D341Med (cell line): ENCODE measurements around the gene NDRG2.
"Not testable (repeated sequence)": the region's sequence is repeated elsewhere in the genome, so short reads cannot be mapped to it uniquely, and the experiment has no call there.

Experiments used
- DNase-seq: peaks from one replicate; pipeline ENCODE4 v3.0.0; 2012; ENCODE audit warnings: low spot score

Gene NDRG2

DNA sequence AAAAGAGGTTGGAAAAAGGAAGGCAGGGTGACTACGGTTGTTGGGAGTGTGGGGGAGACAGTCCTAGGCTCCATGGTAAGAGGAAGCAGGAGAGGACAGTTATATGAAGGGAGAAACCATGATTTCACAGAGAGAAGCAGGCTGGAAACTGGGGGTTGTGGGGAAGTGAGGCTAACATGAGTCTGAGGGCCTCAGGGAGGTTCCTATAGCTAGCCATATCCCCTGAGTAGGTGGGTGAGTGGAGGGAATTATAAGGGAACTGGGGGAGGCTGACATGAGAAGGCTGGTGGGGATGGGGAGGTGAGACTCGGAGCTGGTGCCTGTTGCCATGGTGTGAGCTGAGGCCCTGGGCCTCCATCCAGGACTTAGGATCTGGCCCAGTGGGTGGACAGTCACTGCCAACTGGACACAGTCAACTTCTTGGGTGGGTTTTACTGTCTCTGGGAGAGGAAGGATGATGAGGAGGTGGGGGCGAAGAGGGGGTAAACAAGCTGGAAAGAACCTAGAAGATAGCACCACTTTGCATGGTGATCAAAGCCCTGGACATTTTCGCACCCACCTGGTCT is 8.4 kb upstream of the NDRG2 start:
- no peak for DNase-seq

DNA sequence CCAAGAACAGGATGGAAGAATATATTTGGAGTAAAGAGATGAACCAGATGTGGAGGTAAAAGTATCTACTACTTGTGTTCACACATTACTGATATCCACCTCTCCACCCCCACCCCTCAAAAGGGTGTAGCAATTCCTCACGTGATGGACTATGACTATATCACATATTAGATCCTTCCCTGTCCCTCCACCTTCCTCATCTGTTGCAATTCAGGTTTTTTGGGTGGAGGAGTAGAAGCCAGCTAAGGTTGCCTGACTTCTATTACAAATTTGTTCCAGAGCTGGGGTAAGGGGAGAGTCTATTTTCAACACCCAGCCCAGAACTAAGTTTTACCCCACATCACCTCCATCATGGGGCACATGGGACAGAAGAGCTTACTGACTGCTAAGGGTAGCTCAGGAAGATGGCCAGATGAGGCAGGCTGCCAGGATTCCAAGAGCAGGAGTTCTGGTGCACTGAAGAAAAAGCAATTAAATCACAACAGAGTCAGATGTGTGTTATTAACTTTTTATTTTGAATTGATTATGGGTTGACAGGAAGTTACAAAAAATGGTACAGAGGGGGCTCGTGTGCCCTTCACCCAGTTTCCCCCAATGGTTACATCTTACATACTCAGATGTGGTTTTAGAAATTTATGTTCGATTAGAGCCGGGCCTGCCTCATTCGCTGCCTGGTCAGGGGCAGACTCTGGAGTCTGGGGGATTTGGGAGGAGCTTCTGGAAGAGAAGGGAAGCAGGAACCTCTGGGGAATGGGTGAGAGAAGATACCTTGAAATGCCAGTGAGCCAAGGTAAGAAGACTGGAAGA is 7.7 kb upstream of the NDRG2 start:
- DNase-seq = no peak

DNA sequence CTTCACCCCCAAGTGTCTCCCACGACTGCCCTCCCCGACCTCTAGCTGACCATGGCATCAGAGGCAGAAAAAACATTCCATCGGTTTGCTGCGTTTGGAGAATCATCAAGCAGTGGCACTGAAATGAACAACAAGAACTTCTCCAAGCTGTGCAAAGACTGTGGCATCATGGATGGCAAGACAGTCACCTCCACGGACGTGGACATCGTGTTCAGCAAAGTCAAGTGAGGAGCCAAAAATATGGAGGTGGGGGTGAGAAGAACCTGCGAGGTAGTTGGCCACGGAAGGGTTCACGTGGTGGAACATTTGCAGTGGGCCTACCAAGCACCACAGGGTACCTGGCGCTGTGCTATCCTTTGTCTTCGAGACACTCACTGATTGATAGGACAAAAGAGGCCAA is 5.7 kb upstream of the NDRG2 start:
- no peak for DNase-seq

DNA sequence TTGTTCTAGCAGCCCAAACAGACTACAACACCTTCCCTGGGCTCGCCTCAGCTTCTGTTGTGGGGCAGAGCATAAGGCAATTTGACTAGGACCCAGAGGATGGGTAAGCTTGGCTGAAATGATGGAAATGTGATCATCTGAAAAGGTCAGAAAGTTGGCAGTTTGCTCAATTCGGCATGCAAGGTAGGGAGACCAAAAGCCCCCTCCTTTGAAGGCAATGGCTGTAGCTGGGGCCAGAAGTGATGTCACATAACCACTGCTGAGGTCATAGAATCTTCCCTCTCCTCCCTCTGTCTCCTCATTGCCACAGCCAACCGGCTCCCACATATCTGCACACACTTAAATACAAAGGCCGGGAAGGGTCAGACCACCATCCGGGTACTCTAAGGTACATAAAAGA is 5.1 kb upstream of the NDRG2 start, which contains the start of gene TPPP2:
Gene TPPP2 (plus strand): TSS at position 301 of the 400 bp plus-strand sequence. CDS start 365 bp downstream, outside the sequence.
- DNase-seq = no peak

DNA sequence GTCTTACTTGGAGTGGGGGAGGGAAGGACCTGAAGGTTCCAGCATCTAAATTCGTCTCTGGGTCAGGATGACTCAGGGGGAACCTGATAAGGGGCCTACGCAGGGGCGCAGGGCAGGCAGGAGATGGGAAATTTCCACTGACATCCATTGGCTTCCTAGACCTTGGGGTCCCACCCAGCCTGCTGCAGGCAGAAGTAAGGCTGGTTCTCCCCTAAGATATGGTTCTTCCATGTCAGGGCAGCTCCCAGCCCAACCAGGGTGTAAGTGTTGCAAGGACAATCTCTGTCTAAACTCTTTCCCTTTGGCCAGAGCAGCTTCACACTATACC is 2.1 kb upstream of the NDRG2 start:
- peak; percentile 24 for DNase-seq

DNA sequence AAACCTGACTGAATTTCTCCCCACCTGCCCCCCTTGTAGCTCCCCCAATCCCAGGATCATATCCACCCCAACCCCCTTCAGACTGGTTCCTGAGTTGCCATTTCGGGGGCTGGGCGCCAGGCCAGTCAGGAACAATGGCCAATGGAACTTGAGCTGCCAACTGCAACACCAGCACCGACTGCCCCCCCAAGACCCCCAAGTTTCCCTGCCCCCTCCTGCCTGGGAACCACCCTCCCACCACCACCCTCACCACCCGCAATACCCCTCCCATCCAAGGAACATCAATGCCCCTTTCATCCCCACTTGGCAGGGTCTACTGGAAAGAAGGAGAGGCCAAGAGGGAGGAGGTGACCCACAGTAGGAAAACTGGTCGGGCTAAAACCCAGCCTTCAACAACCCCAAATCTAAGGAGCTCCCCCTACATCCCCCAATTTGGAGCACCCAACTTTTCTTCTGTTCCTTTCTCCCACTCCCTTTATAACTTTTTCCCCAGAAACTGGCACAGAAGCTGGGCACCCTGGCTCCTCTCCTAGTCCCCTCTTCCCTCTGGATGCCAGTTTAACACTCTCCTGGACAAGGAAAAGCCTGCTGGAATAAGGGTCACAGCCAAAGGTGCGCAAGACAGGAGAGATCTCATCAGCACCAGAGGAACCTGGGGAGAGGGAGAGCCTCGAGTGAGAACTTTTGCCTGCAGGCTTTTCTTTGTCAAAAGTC is 1.6 kb upstream of the NDRG2 start:
- DNase-seq = peak; percentile 27

DNA sequence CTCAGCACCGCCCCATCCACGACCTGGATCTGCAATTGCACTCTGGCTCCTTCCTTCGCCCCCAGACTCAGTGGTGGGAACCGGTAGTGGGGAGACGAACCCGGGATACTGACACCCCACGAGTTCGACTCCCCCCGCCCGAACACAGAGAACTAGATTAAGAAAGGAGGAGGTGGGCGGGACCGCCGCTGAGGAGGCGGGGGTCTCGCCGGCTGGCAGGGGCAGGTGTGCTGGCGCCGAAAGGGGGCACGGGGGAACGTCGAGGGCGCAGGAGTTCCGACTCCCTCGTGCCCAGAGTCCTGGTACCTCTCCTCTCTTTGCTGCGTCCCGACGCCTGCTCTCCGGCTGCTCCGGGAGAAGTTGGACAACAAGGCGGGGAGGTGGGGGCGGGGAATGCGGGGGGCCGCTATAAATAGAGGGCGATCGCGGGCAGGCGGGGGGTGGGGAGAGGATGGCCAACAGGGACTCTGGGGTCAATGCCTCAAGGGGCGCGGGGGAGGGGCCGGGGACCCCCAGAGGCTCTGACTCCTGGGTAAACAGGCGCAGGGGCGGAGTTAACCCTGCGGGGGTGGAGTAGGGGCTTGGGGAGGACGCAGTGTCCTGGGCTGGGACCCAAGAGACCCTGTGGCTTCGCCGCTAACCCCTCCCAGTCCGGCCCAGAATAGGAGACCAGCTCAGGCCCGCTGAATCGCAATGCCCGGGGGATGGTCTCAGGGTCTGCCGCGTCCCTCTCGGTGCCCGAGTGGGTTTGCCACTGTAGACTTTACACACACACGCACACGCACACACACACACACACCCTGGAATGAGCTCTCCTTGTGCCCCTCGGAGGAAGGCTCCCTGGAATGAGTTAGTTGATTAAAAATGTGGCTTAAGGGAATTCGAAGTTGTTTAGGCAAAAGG is 761 bp upstream of the NDRG2 start:
- peak; percentile 51 for DNase-seq

DNA sequence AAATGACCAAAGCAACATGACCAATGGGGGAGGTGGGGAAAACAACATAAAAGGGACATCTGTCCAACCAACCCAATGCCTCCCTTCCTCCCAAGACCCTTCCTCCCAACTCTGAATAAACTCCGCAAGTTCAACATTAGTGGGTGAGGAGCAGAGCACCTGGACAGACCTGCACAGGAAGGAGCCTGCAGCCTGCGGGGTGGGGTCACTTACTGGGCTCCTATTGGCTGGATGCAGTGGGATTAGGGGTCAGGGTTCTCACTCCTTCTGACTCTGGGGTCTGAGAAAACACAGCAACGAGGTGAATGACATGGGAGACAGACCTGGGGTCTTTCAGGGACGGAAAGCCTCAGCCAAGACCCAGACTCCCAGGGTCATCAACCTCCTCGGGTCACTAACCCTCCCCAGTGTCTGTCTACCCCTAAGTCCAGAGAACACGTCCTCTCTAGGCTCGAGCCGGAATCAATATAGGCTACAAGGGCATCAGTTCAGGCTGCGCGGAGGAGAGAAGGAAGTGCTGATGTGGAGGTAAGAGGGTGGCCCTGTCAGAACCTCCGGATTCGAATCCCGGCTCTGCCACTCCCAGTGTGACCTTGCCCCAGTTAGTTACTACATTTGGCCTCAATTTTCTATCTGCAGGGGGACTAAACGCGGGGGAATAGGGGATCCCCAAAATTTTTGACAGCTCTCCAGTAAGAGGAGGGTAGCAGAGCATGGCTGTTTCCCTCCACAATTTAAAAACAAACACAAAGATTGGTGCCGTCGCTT is 860 bp downstream of the NDRG2 start:
- peak; percentile 18 for DNase-seq

DNA sequence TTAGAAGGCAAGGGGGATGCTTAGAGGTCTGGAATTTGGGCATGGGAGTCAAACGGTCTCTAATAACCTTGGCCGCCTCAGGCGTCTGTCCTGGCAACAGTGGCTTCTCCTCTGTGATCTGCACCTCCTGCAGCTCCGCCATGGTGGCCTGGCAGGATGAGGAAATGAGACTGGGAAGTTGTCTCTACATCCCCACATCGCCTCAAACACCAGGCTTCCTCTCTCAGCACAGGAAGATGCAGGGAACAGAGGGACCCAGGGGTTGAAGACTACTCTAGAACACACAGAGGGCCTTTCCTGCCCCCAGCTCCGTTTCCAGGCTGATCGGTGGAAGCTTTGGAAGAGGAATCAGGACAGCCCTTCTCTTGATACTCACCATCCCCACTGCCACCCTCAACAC is 1.7 kb downstream of the NDRG2 start:
- peak; percentile 21 for DNase-seq

DNA sequence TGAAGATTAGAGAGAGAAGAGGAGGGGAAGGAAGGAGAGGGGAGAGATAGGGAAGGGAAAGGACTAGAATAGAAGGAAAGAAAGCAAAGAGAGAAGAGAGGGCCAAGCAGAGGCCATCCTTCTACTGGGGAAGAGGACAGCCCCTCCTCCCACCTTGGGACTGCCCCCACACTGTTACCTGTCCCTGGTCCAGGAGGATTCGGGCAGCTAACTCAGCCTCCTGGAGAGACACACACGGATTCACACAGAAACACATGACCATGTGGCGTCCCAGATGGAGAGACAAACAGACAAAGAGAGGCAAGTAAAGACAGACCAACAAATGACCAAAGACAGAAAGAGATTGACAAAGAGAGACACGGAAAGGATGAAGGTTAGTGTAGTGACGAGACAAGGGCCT is 2.2 kb downstream of the NDRG2 start:
- DNase-seq = peak; percentile 6

DNA sequence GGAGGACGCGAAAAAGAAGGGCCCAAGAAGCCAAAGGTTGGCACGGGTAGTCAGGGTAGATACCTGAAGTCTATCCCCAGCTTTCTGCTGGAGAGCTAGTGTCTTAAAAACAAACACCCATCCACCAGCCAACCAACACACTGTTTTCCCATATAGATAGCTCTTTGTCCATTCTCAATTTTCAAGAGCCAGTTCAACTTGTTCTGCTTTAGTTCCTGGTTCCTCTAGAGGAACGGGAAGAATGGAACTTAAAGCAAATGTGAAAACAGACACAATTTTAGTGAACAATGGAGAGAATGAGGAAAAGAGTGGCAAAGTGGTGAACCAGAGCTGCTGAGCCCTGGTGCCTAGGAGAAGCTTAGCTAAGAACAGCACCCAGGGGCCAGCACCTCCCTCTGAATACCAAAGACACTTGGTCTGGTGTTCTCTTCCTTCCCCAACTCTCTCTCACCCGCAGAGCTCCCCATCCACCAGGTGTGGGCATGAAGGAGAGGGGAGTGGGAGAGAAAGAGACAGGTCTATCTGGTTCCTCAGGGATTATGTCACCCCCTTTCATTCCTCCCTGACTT is 3.8 kb downstream of the NDRG2 start:
- no peak for DNase-seq

DNA sequence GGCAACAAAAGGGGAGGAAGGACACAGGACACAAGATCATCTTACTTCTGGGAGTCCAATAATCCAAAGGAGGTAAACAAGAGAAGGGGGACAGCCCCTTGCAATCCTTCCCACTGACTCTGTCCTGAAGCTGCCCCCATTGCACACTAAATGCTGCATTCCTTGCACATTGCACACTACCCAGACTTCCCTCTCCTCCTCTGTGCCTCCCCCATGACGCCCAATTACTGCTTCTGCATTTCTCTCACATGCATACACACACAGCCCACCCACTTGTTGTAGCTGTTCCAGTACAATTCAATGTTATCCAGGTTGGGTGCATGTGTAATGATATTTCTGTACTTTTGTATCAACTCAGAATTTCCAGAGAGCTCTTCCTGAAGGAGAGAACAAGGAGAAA is 5.5 kb downstream of the NDRG2 start:
- no peak for DNase-seq

DNA sequence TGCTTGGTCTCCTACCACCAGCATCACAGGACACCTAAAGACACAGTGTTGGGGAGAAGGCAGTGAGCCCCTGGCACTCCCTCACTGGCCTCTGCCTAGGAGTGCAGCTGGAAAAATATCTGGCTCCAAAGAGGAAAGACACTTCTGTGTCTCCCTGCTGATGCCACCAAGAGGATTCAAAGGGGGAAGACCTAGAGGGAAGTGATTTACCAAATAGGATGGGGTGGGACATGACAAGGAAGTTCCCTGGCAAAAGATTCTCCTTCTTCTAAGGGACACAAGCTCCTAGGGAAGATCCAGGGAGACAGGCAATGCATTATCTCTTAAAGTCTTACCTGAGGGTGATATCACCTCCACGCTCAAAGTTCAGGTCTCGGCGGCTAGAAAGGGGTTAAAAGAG is 6.1 kb downstream of the NDRG2 start:
- no peak for DNase-seq

DNA sequence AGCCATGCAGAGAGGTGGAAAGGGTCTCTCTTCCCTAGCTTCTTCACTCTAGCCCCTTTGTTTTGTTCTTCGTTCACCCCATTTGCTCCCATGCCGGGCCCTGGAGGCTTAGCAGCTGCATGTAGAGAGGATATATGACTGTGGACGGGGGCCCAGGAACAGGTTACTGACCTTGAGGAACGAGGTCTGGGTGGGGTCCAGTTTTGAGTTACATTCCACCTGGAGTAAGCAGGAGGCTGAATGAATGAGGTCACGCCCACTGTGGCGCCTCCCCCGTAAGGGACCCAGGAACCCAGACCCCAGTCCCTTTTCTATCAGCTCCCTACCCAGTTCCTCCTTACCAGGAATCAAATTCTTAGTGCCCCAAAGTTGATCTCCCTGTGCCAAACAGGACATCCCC is 6.6 kb downstream of the NDRG2 start:
- DNase-seq = no peak

DNA sequence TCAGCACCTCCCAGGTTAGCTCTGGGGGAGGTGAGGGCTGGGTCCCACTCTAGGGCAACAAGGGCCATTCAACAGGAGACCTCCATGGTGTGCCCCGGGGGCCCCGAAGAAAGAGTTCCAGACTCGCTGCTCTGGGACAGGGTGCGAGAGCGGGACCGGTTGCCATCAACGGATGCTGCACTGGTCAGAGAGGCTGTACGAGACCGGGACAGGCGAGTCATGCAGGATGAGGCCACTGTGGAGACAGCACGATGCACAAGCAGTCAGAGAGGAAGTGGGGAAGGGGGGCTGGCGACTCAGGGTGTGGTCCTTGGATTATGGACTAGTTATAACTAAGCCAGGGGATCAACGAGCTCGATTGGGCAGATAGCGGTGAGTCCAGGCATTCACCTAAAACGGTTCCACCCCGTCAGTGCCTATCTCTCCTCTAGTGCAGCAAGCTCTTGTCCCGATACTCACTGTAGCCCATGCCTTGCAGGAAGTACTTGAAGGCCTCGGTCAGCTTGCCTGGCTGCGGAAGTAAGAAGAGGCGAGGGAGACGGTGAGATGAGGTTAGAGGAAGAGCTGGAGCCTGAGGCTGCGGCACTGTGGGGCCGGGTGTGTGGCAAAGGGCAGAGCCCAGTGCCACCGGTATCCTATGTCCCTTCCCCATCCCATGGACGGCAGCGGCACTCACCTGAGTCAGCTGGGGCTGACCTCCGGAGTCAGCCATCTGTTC is 7.2 kb downstream of the NDRG2 start:
- DNase-seq = no peak

DNA sequence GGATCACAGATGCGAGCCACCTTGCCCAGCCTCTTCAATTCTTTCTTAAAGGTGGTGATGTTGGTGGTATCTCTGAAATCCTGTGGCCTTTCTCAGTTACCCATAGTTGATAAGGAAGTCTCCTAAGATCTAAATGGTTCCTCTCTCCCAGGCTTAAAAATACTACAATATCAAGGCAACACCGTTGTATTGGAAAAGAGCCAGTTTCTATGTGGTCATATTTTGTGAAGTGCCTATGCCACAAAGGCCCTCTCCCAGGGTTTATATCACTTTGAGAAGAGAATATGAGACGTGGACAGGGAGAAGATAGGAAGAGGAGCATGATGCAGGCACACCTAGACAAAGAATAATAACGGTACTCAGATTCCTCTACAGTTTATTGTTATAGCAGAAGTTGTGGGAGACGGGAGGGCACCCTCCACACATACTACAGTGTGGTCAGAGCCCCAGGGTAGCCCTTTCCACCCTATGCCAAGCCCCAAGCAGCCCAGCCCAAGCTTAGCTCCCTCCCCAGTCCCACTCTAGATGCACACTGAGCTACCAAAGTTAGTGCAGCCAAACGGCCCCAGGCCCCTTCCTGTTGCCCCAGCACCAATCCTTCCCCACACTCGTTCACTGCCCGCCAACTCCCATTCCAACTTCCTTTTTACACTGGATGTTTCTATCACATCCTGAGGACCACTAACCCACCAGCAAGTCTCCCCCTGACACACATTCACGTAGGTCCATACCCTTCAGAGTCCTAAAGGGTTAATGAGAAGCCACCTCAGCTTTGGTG is 8.3 kb downstream of the NDRG2 start:
- DNase-seq = no peak

DNA sequence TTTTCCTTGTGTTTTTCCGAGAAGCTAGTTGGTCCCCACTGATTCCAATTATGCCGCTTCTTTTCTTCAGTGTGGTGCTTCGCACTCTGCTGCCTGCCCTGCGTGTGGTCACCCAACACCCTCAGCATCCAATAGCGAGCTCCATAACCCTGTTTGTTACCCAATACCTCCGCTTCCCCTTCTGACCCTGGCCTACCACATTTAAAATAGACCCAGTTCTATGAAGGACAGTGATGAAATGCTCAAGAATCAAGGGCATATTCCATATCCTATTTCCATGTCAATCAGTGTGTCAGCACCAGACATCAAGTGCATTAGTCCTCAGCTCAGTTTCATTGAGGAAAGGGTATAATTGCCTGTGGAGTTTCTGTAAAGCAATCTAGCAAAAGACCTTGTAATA is 9.5 kb downstream of the NDRG2 start:
- no peak for DNase-seq

DNA sequence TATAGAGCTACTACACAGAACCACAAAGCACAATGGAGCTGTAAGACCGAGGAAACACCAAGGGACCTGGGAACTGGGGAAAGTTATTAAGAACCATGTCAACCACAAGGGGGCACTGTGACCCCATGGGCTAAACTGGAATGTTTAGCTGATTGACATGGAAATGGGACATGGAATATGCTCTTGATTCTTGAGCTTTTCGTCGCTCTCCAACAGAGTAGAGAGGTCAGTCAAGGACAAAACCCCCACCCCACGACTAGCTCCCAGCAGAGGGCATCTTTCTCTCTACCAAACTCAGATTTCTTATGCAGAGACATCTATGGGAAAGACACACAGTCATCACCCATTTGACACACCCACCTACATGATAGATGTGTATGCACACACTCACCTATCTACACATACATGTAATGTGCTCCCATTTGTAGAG is 10.1 kb downstream of the NDRG2 start:
- peak; percentile 70 for DNase-seq

DNA sequence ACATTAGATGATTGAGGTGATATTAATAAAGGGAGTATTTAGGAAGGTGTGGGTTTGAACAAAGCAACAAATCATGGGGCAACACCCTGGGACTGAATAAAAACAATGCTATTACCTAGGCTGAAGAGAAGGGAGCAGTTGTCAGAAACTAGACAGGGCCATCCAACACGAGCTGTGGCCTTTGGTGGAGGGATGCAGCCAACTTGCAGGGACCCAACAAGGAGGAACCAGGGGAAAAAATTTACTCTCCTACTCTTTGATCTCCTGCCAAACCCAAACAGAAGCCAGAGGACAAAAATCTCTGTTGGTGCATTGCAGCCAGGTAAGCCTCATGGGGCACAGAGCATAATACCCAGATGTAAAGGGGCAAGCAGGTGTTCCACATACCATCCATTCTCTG is 13.7 kb downstream of the NDRG2 start:
- no peak for DNase-seq

DNA sequence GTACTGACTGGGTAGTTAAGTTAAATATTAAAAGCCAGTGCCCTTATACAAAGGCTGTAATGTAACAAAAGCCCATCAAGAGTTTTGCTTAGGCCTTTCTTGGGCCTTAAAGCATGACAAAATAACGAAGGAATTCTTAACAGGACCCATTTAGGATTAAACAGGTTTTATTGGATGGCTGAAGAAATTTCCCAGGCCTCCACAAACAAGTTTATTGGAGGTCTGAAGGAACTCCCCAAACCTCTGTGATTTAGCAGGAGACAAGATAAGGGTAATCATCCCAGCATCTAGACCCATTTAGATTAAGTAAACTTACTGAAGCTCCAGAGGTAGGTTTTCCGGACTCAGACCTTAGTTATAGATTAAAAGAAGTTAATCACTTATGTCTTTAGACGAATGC is 15.1 kb downstream of the NDRG2 start:
- not testable (repeated sequence) for DNase-seq
